HEK293T (cell line): ENCODE measurements around the gene ASPG.

Experiments used
- BHLHE40 ChIP-seq: fragments of 450-650 bp; IDR thresholded peaks from 2 replicates; pipeline ENCODE4 v1.6.1; 2016; ENCODE audit warnings: mild to moderate bottlenecking, moderate library complexity, borderline replicate concordance
- FOXA1 ChIP-seq: fragments of 450-650 bp; IDR thresholded peaks from 2 replicates; pipeline ENCODE4 v1.6.1; 2016; ENCODE audit warnings: mild to moderate bottlenecking
- FOXM1 ChIP-seq: fragments of 450-650 bp; IDR thresholded peaks from 2 replicates; pipeline ENCODE4 v1.6.1; 2017; ENCODE audit warnings: mild to moderate bottlenecking, borderline replicate concordance
- NFRKB ChIP-seq: fragments of 450-650 bp; IDR thresholded peaks from 2 replicates; pipeline ENCODE4 v1.6.1; 2016; ENCODE audit warnings: mild to moderate bottlenecking, moderate library complexity
- PKNOX1 ChIP-seq: fragments of 450-650 bp; IDR thresholded peaks from 2 replicates; pipeline ENCODE4 v1.6.1; 2016
- SP1 ChIP-seq: fragments of 450-650 bp; IDR thresholded peaks from 2 replicates; pipeline ENCODE4 v1.6.1; 2017
- ZNF384 ChIP-seq: fragments of 450-650 bp; IDR thresholded peaks from 2 replicates; pipeline ENCODE4 v1.6.1; 2016

- no peak for TF ChIP-seq BHLHE40
- TF ChIP-seq FOXM1 = no peak
- no peak for TF ChIP-seq NFRKB
- no peak for TF ChIP-seq ZNF384
- no peak for TF ChIP-seq SP1
- TF ChIP-seq FOXA1 = no peak
- TF ChIP-seq PKNOX1 = no peak
Observed at GRCh38 chr14:104108570-104109541, 23.4 kb downstream of the ASPG start.
